Measurements from ENCODE around the gene SCD5. TPM values are rescaled to one million over a fixed set of nuclear protein-coding genes. Genes with fewer than 3 reads are reported as not detected.

SCD5 gene
- total RNA-seq, 2 donors from 2014 or later: 0.60 to 0.65 TPM

GRCh38 chr4:82629238-82630000, 169.2 kb downstream of the SCD5 start:
- Mint-ChIP-seq H3K27me3 (peaks cover 21% of the 10 kb centered on the region), H3K4me1 (peaks cover 2% of the 10 kb centered on the region), H3K4me3 (no peak overlapping the region), H3K36me3 (ENCODE audit: low read depth) (peaks cover 4% of the 10 kb centered on the region), H3K27ac (no peak overlapping the region)
- DNase-seq (no peak), ATAC-seq (no peak)
- H3K9me3 ChIP-seq (ENCODE audit: control insufficient read depth, low read length, poor library complexity, severe bottlenecking): no peaks in the 10 kb centered on the region

- H3K9me3 ChIP-seq (ENCODE audit: control insufficient read depth, low read length, poor library complexity, severe bottlenecking): no peaks in the 10 kb centered on the region
- no peaks in the 10 kb centered on the region for H3K36me3 Mint-ChIP-seq (ENCODE audit: low read depth)
- no peak overlapping the region for H3K4me3 Mint-ChIP-seq
- no peak overlapping the region for H3K27ac Mint-ChIP-seq
- no peak for ATAC-seq
- no peak for DNase-seq
- H3K4me1 Mint-ChIP-seq: peaks cover 4% of the 10 kb centered on the region
- peaks cover 21% of the 10 kb centered on the region for H3K27me3 Mint-ChIP-seq
Measured at GRCh38 chr4:82626251-82626868, 172.2 kb downstream of the SCD5 start.

GRCh38 chr4:82624819-82625218, 173.8 kb downstream of the SCD5 start:
- no peak overlapping the region for H3K4me3 Mint-ChIP-seq
- H3K27ac Mint-ChIP-seq: no peak overlapping the region
- H3K27me3 Mint-ChIP-seq: peaks cover 21% of the 10 kb centered on the region
- no peaks in the 10 kb centered on the region for H3K36me3 Mint-ChIP-seq (ENCODE audit: low read depth)
- peaks cover 4% of the 10 kb centered on the region for H3K4me1 Mint-ChIP-seq
- DNase-seq (no peak), ATAC-seq (no peak)
- no peaks in the 10 kb centered on the region for H3K9me3 ChIP-seq (ENCODE audit: control insufficient read depth, low read length, poor library complexity, severe bottlenecking)

- Mint-ChIP-seq H3K4me3 (no peak overlapping the region), H3K27me3 (peaks cover 20% of the 10 kb centered on the region), H3K27ac (no peak overlapping the region), H3K4me1 (peaks cover 4% of the 10 kb centered on the region), H3K36me3 (ENCODE audit: low read depth) (no peaks in the 10 kb centered on the region)
- no peak for DNase-seq
- no peaks in the 10 kb centered on the region for H3K9me3 ChIP-seq (ENCODE audit: control insufficient read depth, low read length, poor library complexity, severe bottlenecking)
- ATAC-seq: no peak
Measured at GRCh38 chr4:82623121-82623683, 175.4 kb downstream of the SCD5 start.

- peaks cover 2% of the 10 kb centered on the region for H3K4me1 Mint-ChIP-seq
- no peaks in the 10 kb centered on the region for H3K9me3 ChIP-seq (ENCODE audit: control insufficient read depth, low read length, poor library complexity, severe bottlenecking)
- DNase-seq: no peak
- peaks cover 8% of the 10 kb centered on the region for H3K27me3 Mint-ChIP-seq
- ATAC-seq: no peak
- no peak overlapping the region for H3K4me3 Mint-ChIP-seq
- no peak overlapping the region for H3K27ac Mint-ChIP-seq
- H3K36me3 Mint-ChIP-seq (ENCODE audit: low read depth): no peaks in the 10 kb centered on the region
Measured at GRCh38 chr4:82621251-82621650, 177.3 kb downstream of the SCD5 start.

- Mint-ChIP-seq H3K27me3 (no peaks in the 10 kb centered on the region), H3K4me3 (no peak overlapping the region), H3K4me1 (peaks cover 2% of the 10 kb centered on the region), H3K36me3 (ENCODE audit: low read depth) (no peaks in the 10 kb centered on the region), H3K27ac (no peak overlapping the region)
- no peak for DNase-seq
- no peaks in the 10 kb centered on the region for H3K9me3 ChIP-seq (ENCODE audit: control insufficient read depth, low read length, poor library complexity, severe bottlenecking)
- no peak for ATAC-seq
Measured at GRCh38 chr4:82620126-82620735, 178.4 kb downstream of the SCD5 start.

- DNase-seq: no peak
- Mint-ChIP-seq H3K4me1 (peaks cover 1% of the 10 kb centered on the region), H3K27ac (no peak overlapping the region), H3K4me3 (no peak overlapping the region), H3K27me3 (peaks cover 11% of the 10 kb centered on the region), H3K36me3 (ENCODE audit: low read depth) (no peaks in the 10 kb centered on the region)
- H3K9me3 ChIP-seq (ENCODE audit: control insufficient read depth, low read length, poor library complexity, severe bottlenecking): no peaks in the 10 kb centered on the region
- ATAC-seq: no peak
Measured at GRCh38 chr4:82618103-82618720, 180.4 kb downstream of the SCD5 start.

- Mint-ChIP-seq H3K27me3 (peaks cover 18% of the 10 kb centered on the region), H3K36me3 (ENCODE audit: low read depth) (no peaks in the 10 kb centered on the region), H3K4me1 (no peaks in the 10 kb centered on the region), H3K4me3 (no peak overlapping the region), H3K27ac (no peak overlapping the region)
- no peaks in the 10 kb centered on the region for H3K9me3 ChIP-seq (ENCODE audit: control insufficient read depth, low read length, poor library complexity, severe bottlenecking)
- ATAC-seq: no peak
- no peak for DNase-seq
Measured at GRCh38 chr4:82614838-82615449, 183.7 kb downstream of the SCD5 start.

GRCh38 chr4:82613121-82613520, 185.5 kb downstream of the SCD5 start:
- H3K27ac Mint-ChIP-seq: no peak overlapping the region
- H3K36me3 Mint-ChIP-seq (ENCODE audit: low read depth): no peaks in the 10 kb centered on the region
- no peaks in the 10 kb centered on the region for H3K9me3 ChIP-seq (ENCODE audit: control insufficient read depth, low read length, poor library complexity, severe bottlenecking)
- H3K4me3 Mint-ChIP-seq: no peak overlapping the region
- no peaks in the 10 kb centered on the region for H3K4me1 Mint-ChIP-seq
- ATAC-seq (no peak), DNase-seq (no peak)
- H3K27me3 Mint-ChIP-seq: peaks cover 18% of the 10 kb centered on the region

GRCh38 chr4:82611982-82612381, 186.6 kb downstream of the SCD5 start:
- no peak for DNase-seq
- H3K4me1 Mint-ChIP-seq: no peaks in the 10 kb centered on the region
- no peak overlapping the region for H3K27ac Mint-ChIP-seq
- no peak overlapping the region for H3K4me3 Mint-ChIP-seq
- no peaks in the 10 kb centered on the region for H3K36me3 Mint-ChIP-seq (ENCODE audit: low read depth)
- H3K27me3 Mint-ChIP-seq: peaks cover 18% of the 10 kb centered on the region
- no peaks in the 10 kb centered on the region for H3K9me3 ChIP-seq (ENCODE audit: control insufficient read depth, low read length, poor library complexity, severe bottlenecking)
- ATAC-seq: no peak

- Mint-ChIP-seq H3K4me1 (no peaks in the 10 kb centered on the region), H3K4me3 (no peak overlapping the region), H3K27ac (no peak overlapping the region), H3K27me3 (peaks cover 18% of the 10 kb centered on the region), H3K36me3 (ENCODE audit: low read depth) (no peaks in the 10 kb centered on the region)
- no peaks in the 10 kb centered on the region for H3K9me3 ChIP-seq (ENCODE audit: control insufficient read depth, low read length, poor library complexity, severe bottlenecking)
- DNase-seq (no peak), ATAC-seq (no peak)
Measured at GRCh38 chr4:82611527-82611926, 187.1 kb downstream of the SCD5 start.

GRCh38 chr4:82610041-82610440, 188.6 kb downstream of the SCD5 start:
- H3K9me3 ChIP-seq (ENCODE audit: control insufficient read depth, low read length, poor library complexity, severe bottlenecking): no peaks in the 10 kb centered on the region
- peaks cover 18% of the 10 kb centered on the region for H3K27me3 Mint-ChIP-seq
- H3K36me3 Mint-ChIP-seq (ENCODE audit: low read depth): no peaks in the 10 kb centered on the region
- ATAC-seq: no peak
- no peak for DNase-seq
- H3K4me1 Mint-ChIP-seq: no peaks in the 10 kb centered on the region
- H3K4me3 Mint-ChIP-seq: no peak overlapping the region
- no peak overlapping the region for H3K27ac Mint-ChIP-seq

- H3K27me3 Mint-ChIP-seq: peaks cover 9% of the 10 kb centered on the region
Measured at GRCh38 chr4:82606622-82607021, 192.0 kb downstream of the SCD5 start.

More at GRCh38 chr4:82606622-82607021, 192.0 kb downstream of the SCD5 start:
- DNase-seq (no peak), ATAC-seq (no peak)
- no peak overlapping the region for H3K4me3 Mint-ChIP-seq
- no peaks in the 10 kb centered on the region for H3K9me3 ChIP-seq (ENCODE audit: control insufficient read depth, low read length, poor library complexity, severe bottlenecking)
- no peaks in the 10 kb centered on the region for H3K4me1 Mint-ChIP-seq
- no peaks in the 10 kb centered on the region for H3K36me3 Mint-ChIP-seq (ENCODE audit: low read depth)
- no peak overlapping the region for H3K27ac Mint-ChIP-seq
